Measurements from ENCODE around the gene KRT5. TPM values are rescaled to one million over a fixed set of nuclear protein-coding genes. Genes with fewer than 3 reads are reported as not detected.

KRT5 gene
- total and polyA plus RNA-seq, 2 experiments from 2014 or later = not detected

GRCh38 chr12:52524241-52524897, 4.2 kb upstream of the KRT5 start:
- Histone ChIP-seq H4K20me1 (replicated peaks; ENCODE audit: insufficient read depth) (no peaks in the 10 kb centered on the region), H3K4me1 (ENCODE audit: insufficient read depth) (no peaks in the 10 kb centered on the region), H3K27me3 (ENCODE audit: insufficient read depth) (no peaks in the 10 kb centered on the region), H3K27ac (ENCODE audit: low read depth) (no peak overlapping the region), H3F3A (replicated peaks; ENCODE audit: low read depth) (no peaks in the 10 kb centered on the region), H3K4me3 (no peak overlapping the region), H3K79me2 (replicated peaks; ENCODE audit: insufficient read depth) (no peaks in the 10 kb centered on the region), H2AFZ (no peak overlapping the region), H3K4me2 (no peak overlapping the region), H3K36me3 (ENCODE audit: insufficient read depth) (no peaks in the 10 kb centered on the region), H3K9me2 (ENCODE audit: insufficient read depth) (no peaks in the 10 kb centered on the region)
- no peak overlapping the region for H3K4me3 Mint-ChIP-seq
- no peak; the same call in 2 of the 3 replicates for ATAC-seq
- peaks cover 15% of the 10 kb centered on the region; the same call in 1 of the 3 replicates for H3K4me1 Mint-ChIP-seq
- DNase-seq (ENCODE audit: low spot score) = no peak
- no peak for TF ChIP-seq EZH2phosphoT487 (IDR thresholded peaks at IDR 0.05; ENCODE audit: unreplicated experiment)
- TF ChIP-seq ZNF331 (CRISPR knock-in tag; IDR thresholded peaks at IDR 0.05; ENCODE audit: low read depth) = no peak
- TF ChIP-seq, protein P1, sequence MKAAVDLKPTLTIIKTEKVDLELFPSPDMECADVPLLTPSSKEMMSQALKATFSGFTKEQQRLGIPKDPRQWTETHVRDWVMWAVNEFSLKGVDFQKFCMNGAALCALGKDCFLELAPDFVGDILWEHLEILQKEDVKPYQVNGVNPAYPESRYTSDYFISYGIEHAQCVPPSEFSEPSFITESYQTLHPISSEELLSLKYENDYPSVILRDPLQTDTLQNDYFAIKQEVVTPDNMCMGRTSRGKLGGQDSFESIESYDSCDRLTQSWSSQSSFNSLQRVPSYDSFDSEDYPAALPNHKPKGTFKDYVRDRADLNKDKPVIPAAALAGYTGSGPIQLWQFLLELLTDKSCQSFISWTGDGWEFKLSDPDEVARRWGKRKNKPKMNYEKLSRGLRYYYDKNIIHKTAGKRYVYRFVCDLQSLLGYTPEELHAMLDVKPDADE (IDR thresholded peaks at IDR 0.05) = no peak
- no peak for TF ChIP-seq ZNF114 (CRISPR knock-in tag; IDR thresholded peaks at IDR 0.05)
- no peak for TF ChIP-seq JUNB (IDR thresholded peaks at IDR 0.05; ENCODE audit: unreplicated experiment)
- TF ChIP-seq CREB1 (CRISPR knock-in tag; IDR thresholded peaks at IDR 0.05; ENCODE audit: low read depth) = no peak
- TF ChIP-seq ZNF462 (CRISPR knock-in tag; IDR thresholded peaks at IDR 0.05) = no peak
- TF ChIP-seq REST (IDR thresholded peaks at IDR 0.05; ENCODE audit: unreplicated experiment) = no peak
- TF ChIP-seq, protein P2, sequence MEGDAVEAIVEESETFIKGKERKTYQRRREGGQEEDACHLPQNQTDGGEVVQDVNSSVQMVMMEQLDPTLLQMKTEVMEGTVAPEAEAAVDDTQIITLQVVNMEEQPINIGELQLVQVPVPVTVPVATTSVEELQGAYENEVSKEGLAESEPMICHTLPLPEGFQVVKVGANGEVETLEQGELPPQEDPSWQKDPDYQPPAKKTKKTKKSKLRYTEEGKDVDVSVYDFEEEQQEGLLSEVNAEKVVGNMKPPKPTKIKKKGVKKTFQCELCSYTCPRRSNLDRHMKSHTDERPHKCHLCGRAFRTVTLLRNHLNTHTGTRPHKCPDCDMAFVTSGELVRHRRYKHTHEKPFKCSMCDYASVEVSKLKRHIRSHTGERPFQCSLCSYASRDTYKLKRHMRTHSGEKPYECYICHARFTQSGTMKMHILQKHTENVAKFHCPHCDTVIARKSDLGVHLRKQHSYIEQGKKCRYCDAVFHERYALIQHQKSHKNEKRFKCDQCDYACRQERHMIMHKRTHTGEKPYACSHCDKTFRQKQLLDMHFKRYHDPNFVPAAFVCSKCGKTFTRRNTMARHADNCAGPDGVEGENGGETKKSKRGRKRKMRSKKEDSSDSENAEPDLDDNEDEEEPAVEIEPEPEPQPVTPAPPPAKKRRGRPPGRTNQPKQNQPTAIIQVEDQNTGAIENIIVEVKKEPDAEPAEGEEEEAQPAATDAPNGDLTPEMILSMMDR (conservative IDR thresholded peaks at IDR 0.05; ENCODE audit: low read depth in 2 of 2) = no peak
- TF ChIP-seq STAT1 (IDR thresholded peaks at IDR 0.05; ENCODE audit: unreplicated experiment) = no peak
- no peak for TF ChIP-seq POLR2AphosphoS5 (IDR thresholded peaks at IDR 0.05; ENCODE audit: low read depth)
- no peak for TF ChIP-seq EZH2 (IDR thresholded peaks at IDR 0.05; ENCODE audit: low read depth, unreplicated experiment)
- TF ChIP-seq NANOG (IDR thresholded peaks at IDR 0.05; ENCODE audit: borderline replicate concordance) = no peak
- H3K9me3 Mint-ChIP-seq = no peaks in the 10 kb centered on the region
- H3K27me3 Mint-ChIP-seq (ENCODE audit: insufficient read depth, low read depth, poor library complexity) = peaks cover 12% of the 10 kb centered on the region
- H3K27ac Mint-ChIP-seq = no peak overlapping the region
- H3K36me3 Mint-ChIP-seq (ENCODE audit: low read depth) = no peaks in the 10 kb centered on the region
